ENCODE results near the gene CTSA.

DNA sequence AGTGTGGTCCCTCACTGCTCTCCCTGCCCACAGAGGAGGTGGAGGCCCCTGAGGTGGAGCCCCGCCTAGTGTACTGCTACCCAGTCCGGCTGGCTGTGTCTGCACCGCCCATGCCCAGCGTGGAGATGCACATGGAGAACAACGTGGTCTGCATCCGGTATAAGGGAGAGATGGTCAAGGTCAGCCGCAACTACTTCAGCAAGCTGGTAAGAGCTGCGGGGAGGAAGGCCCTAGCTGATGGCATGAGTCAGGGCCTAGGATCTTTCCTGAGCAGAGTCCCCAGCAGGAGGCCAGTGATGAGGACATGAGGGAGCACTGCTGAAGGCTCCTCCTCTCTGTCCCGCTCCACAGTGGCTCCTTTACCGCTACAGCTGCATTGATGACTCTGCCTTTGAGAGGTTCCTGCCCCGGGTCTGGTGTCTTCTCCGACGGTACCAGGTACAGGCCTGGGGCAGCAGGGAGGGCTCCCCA lies 54.6 kb downstream of the CTSA start:
- no peak for TF ChIP-seq TAF1 (IDR thresholded peaks at IDR 0.05; ENCODE audit: borderline replicate concordance, insufficient read depth, low read length)
- no peak for TF ChIP-seq POLR2AphosphoS5 (IDR thresholded peaks at IDR 0.05; ENCODE audit: low read depth, low read length)
- no peak for TF ChIP-seq REST (IDR thresholded peaks at IDR 0.05; ENCODE audit: insufficient read depth in 1 of 2, low read depth in 2 of 2, low read length in 2 of 2)
- TF ChIP-seq SIN3A (IDR thresholded peaks at IDR 0.05; ENCODE audit: borderline replicate concordance, insufficient read depth, low read length), result no peak
- no peak for TF ChIP-seq FOXP2 (optimal IDR thresholded peaks at IDR 0.05; ENCODE audit: borderline replicate concordance, extremely low read depth, extremely low read length, insufficient read depth)

Measured in PFSK-1 (cell line).